Testis (tissue), 3 donors: ENCODE measurements around the gene COBL. TPM values are rescaled to one million over a fixed set of nuclear protein-coding genes. Genes with fewer than 3 reads are reported as not detected.

Experiments used
- DNase-seq: peaks from one replicate; pipeline ENCODE4 v3.0.0-alpha.2; 2019
- H3K27ac ChIP-seq, 2 donors: fragments of 200-600 bp; sonication (generic); one replicate each; pipeline ENCODE4 v1.5.1; 2019
- H3K27me3 ChIP-seq: fragments of 200-600 bp; sonication (generic); one replicate; pipeline ENCODE4 v1.5.1; 2019
- H3K36me3 ChIP-seq: fragments of 200-600 bp; sonication (generic); one replicate; pipeline ENCODE4 v1.5.1; 2017; ENCODE audit warnings: low read depth; ENCODE audit errors: missing control alignments
- H3K4me1 ChIP-seq: fragments of 200-600 bp; sonication (generic); one replicate; pipeline ENCODE4 v1.5.1; 2019
- H3K4me3 ChIP-seq, 2 donors: fragments of 200-600 bp; sonication (generic); one replicate each; pipeline ENCODE4 v1.5.1; 2017 to 2019
- H3K9me3 ChIP-seq: fragments of 200-600 bp; sonication (generic); one replicate; pipeline ENCODE4 v1.5.1; 2017
- CTCF ChIP-seq, 3 experiments: fragments of 450-650 bp in 2 of 3; fragments of 200-600 bp in 1 of 3; sonication (generic) in 1 of 3; IDR thresholded peaks; one replicate each; pipeline ENCODE4 v1.5.1; 2016 to 2019; ENCODE audit warnings: antibody characterized with exemption in 3 of 3, mild to moderate bottlenecking in 2 of 3, moderate library complexity in 1 of 3
- POLR2A ChIP-seq: fragments of 450-650 bp; IDR thresholded peaks from one replicate; pipeline ENCODE4 v1.6.1; 2017; ENCODE audit warnings: antibody characterized with exemption, mild to moderate bottlenecking, moderate library complexity
- WGBS, 2 donors: methylation state at CpG; one replicate each; pipeline ENCODE4 v1.1.5; 2018; 5-methylcytosine and 5-hydroxymethylcytosine counted together
- intact Hi-C: fragments of 100-400 bp; cut with DNase I; formaldehyde crosslinking; loops from one replicate; pipeline ENCODE4 v1.15.1; 2023; ENCODE audit warnings: low total_unique reads
- polyA plus RNA-seq: library from polyadenylated mRNA; stranded (reverse); fragments of 350-450 nt; fragmentation: Illumina TruSeq; extraction: RNeasy Lipid Tissue Mini Kit (QIAGEN cat#74804); gene quantifications from one replicate; pipeline ENCODE4 v1.2.3, GENCODE V29; 2014; ENCODE audit warnings: low read depth, low replicate concordance; ENCODE audit not compliant: insufficient read depth
- total RNA-seq, 2 donors: library from RNA; depleted of rRNA; stranded (reverse); fragments of >200 nt; gene quantifications; one replicate each; pipeline ENCODE4 v1.2.3, GENCODE V29; 2016

Gene COBL
- total and polyA plus RNA-seq, 3 donors from 2014 or later, result 9.2 to 14.8 (median 12.3) TPM

- Histone ChIP-seq H3K27me3 (no peaks in the 10 kb centered on the region), H3K9me3 (no peaks in the 10 kb centered on the region), H3K27ac (no peak overlapping the region), H3K4me1 (no peaks in the 10 kb centered on the region), H3K4me3 (no peak overlapping the region), H3K36me3 (no peaks in the 10 kb centered on the region)
- DNase-seq, result no peak
- 51 to 63% methylated on average over 8 of the region's 8 CpGs for WGBS, 2 donors
- TF ChIP-seq POLR2A, result no peak
- TF ChIP-seq CTCF (IDR thresholded peaks at IDR 0.05), result no peak
- intact Hi-C loops, result no loop called here
Observed at GRCh38 chr7:51073171-51073570, 243.4 kb downstream of the COBL start.

- no peak overlapping the region for H3K4me3 ChIP-seq
- H3K9me3 ChIP-seq, result no peaks in the 10 kb centered on the region
- no peak for DNase-seq
- H3K36me3 ChIP-seq, result no peaks in the 10 kb centered on the region
- H3K27ac ChIP-seq, result no peak overlapping the region
- no peaks in the 10 kb centered on the region for H3K27me3 ChIP-seq
- WGBS, 2 donors, result 82 to 86% methylated on average over 2 of the region's 2 CpGs
- no peak for TF ChIP-seq CTCF (IDR thresholded peaks at IDR 0.05)
- no peak for TF ChIP-seq POLR2A
- intact Hi-C loops, result no loop called here
- H3K4me1 ChIP-seq, result no peaks in the 10 kb centered on the region
Observed at GRCh38 chr7:51072281-51072680, 244.3 kb downstream of the COBL start.

GRCh38 chr7:51071427-51071826 is 245.2 kb downstream of the COBL start:
- Histone ChIP-seq H3K27me3 (no peaks in the 10 kb centered on the region), H3K36me3 (no peaks in the 10 kb centered on the region), H3K9me3 (no peaks in the 10 kb centered on the region), H3K4me3 (no peak overlapping the region), H3K4me1 (no peaks in the 10 kb centered on the region), H3K27ac (no peak overlapping the region)
- 92 to 94% methylated on average over 2 of the region's 2 CpGs for WGBS, 2 donors
- TF ChIP-seq CTCF (IDR thresholded peaks at IDR 0.05), result no peak
- TF ChIP-seq POLR2A, result no peak
- no peak for DNase-seq
- intact Hi-C loops, result no loop called here

DNA sequence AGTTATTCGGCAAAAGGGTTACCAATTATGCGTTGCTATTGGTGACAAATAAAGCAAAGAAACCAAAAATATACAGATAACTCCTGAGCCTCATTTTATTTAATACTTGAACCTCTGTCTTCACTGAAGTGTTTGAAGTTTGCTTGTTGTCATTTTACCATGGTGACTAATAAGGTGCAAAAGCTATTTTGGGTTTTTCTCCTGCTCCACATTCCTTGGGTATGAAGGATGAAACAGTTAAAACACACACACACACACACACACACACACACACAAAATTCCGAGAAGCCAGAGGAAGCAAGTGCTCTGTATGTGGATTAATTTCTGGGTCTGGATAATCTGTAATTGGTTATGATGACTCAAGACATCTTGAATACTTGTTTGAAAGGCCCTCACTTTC is 246.5 kb downstream of the COBL start:
- no peaks in the 10 kb centered on the region for H3K4me1 ChIP-seq
- intact Hi-C loops, result no loop called here
- no peaks in the 10 kb centered on the region for H3K36me3 ChIP-seq
- H3K27me3 ChIP-seq, result no peaks in the 10 kb centered on the region
- no peak overlapping the region for H3K27ac ChIP-seq
- TF ChIP-seq POLR2A, result no peak
- no peak for TF ChIP-seq CTCF (IDR thresholded peaks at IDR 0.05)
- H3K4me3 ChIP-seq, result no peak overlapping the region
- H3K9me3 ChIP-seq, result no peaks in the 10 kb centered on the region
- DNase-seq, result no peak
- WGBS, 2 donors, result 68 to 82% methylated on average over 3 of the region's 3 CpGs

DNA sequence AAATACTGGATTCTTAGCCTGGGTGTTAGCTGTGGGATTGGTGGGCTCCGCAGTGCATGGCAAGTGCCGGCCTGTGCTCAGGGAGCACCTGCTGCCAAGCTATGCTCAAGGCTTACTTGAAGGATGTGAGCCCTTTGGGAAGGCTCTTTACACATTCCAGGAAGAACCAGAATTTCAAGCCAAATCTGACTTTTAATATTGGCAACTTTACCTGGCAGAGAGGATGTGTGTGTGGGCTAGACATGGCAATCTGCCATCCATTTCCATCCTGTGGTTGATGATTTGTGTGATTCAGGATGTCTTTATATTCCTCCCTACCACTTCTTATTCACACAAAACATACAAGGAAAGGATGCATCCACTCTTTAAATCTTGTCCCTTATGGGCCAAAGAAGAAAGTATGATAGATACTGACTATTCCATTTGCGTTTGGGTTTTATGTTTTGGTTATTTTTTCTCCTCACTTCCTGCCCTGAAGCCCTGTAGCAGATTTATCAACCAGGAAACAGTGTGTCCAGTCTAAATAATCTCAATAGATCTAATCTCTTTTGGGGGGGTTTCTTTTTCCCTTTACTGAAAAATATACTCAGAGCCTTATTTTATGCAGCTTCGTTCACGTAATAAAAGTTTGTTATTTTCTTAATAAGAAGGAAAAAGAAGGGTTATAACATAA is 247.1 kb downstream of the COBL start:
- Histone ChIP-seq H3K27me3 (no peaks in the 10 kb centered on the region), H3K27ac (no peak overlapping the region), H3K4me3 (no peak overlapping the region), H3K4me1 (no peaks in the 10 kb centered on the region), H3K9me3 (no peaks in the 10 kb centered on the region), H3K36me3 (no peaks in the 10 kb centered on the region)
- DNase-seq, result no peak
- intact Hi-C loops, result no loop called here
- WGBS, 2 donors, result 65 to 74% methylated on average over 5 of the region's 5 CpGs
- no peak for TF ChIP-seq POLR2A
- no peak for TF ChIP-seq CTCF (IDR thresholded peaks at IDR 0.05)
